Gastroesophageal sphincter (tissue), 3 donors: ENCODE results near the gene SIRT1.

Experiments used
- CTCF ChIP-seq, 4 experiments: fragments of 200-600 bp in 2 of 4; fragments of 450-650 bp in 2 of 4; sonication (generic) in 1 of 4; IDR thresholded peaks; one replicate each; pipeline ENCODE4 v1.5.1; 2017 to 2019; ENCODE audit warnings: antibody characterized with exemption in 4 of 4, mild to moderate bottlenecking in 2 of 4, moderate library complexity in 2 of 4
- POLR2A ChIP-seq, 2 donors: fragments of 450-650 bp; IDR thresholded peaks; one replicate each; pipeline ENCODE4 v1.6.1; 2017; ENCODE audit warnings: antibody characterized with exemption in 2 of 2, mild to moderate bottlenecking in 2 of 2, moderate library complexity in 1 of 2
- POLR2AphosphoS5 ChIP-seq: sonication (generic); formaldehyde crosslinking; IDR thresholded peaks from one replicate; pipeline ENCODE4 v1.6.1; 2017; ENCODE audit warnings: antibody characterized with exemption

- TF ChIP-seq POLR2A (IDR thresholded peaks at IDR 0.05), result no peak
- no peak for TF ChIP-seq CTCF (IDR thresholded peaks at IDR 0.05)
- TF ChIP-seq POLR2AphosphoS5, result no peak
Measured at GRCh38 chr10:67917169-67917568, 32.7 kb downstream of the SIRT1 start.
